Measurements from ENCODE around the gene ZNF185.

Gene ZNF185

GRCh38 chrX:152878976-152879755, 18.7 kb upstream of the ZNF185 start:
- no peak for TF ChIP-seq CTCF (IDR thresholded peaks at IDR 0.05; ENCODE audit: low read depth, low read length, missing control alignments)
- DNase-seq (ENCODE audit: low read depth), result no peak
- in situ Hi-C loops (cut with HindIII; ENCODE audit: low sequenced_read_pairs), result no loop called here
- H3K4me3 ChIP-seq (ENCODE audit: low read depth, low read length), result no peak overlapping the region

GRCh38 chrX:152881289-152881688, 16.6 kb upstream of the ZNF185 start:
- no peak for DNase-seq (ENCODE audit: low read depth)
- no peak for TF ChIP-seq CTCF (IDR thresholded peaks at IDR 0.05; ENCODE audit: low read depth, low read length, missing control alignments)
- in situ Hi-C loops (cut with HindIII; ENCODE audit: low sequenced_read_pairs), result loop anchor here (5.0 kb wide), 1 partner anchor 46 kb away; no protein-coding TSS in a partner anchor
- no peak overlapping the region for H3K4me3 ChIP-seq (ENCODE audit: low read depth, low read length)

GRCh38 chrX:152884171-152884570, 13.7 kb upstream of the ZNF185 start:
- in situ Hi-C loops (cut with HindIII; ENCODE audit: low sequenced_read_pairs), result loop anchor here (5.0 kb wide), 1 partner anchor 43 kb away; no protein-coding TSS in a partner anchor

GRCh38 chrX:152886716-152887115, 11.2 kb upstream of the ZNF185 start:
- no peak for TF ChIP-seq CTCF (IDR thresholded peaks at IDR 0.05; ENCODE audit: low read depth, low read length, missing control alignments)
- in situ Hi-C loops (cut with HindIII; ENCODE audit: low sequenced_read_pairs), result no loop called here
- no peak overlapping the region for H3K4me3 ChIP-seq (ENCODE audit: low read depth, low read length)
- DNase-seq (ENCODE audit: low read depth), result no peak

More at GRCh38 chrX:152884171-152884570, 13.7 kb upstream of the ZNF185 start:
- TF ChIP-seq CTCF (IDR thresholded peaks at IDR 0.05; ENCODE audit: low read depth, low read length, missing control alignments), result no peak
- no peak for DNase-seq (ENCODE audit: low read depth)
- no peak overlapping the region for H3K4me3 ChIP-seq (ENCODE audit: low read depth, low read length)

GRCh38 chrX:152892499-152892898, 5.4 kb upstream of the ZNF185 start:
- no peak for TF ChIP-seq CTCF (IDR thresholded peaks at IDR 0.05; ENCODE audit: low read depth, low read length, missing control alignments)
- DNase-seq (ENCODE audit: low read depth), result no peak
- no peak overlapping the region for H3K4me3 ChIP-seq (ENCODE audit: low read depth, low read length)
- in situ Hi-C loops (cut with HindIII; ENCODE audit: low sequenced_read_pairs), result no loop called here

- DNase-seq (ENCODE audit: low read depth), result no peak
- TF ChIP-seq CTCF (IDR thresholded peaks at IDR 0.05; ENCODE audit: low read depth, low read length, missing control alignments), result no peak
- no peak overlapping the region for H3K4me3 ChIP-seq (ENCODE audit: low read depth, low read length)
- in situ Hi-C loops (cut with HindIII; ENCODE audit: low sequenced_read_pairs), result no loop called here
Observed at GRCh38 chrX:152892999-152893891, 4.6 kb upstream of the ZNF185 start.

Measured in astrocyte of the cerebellum (primary cell).